H9 (cell line): ENCODE measurements around the gene TMPRSS9. TPM values are rescaled to one million over a fixed set of nuclear protein-coding genes. Genes with fewer than 3 reads are reported as not detected.

Experiments used
- DNase-seq: peaks from one replicate; pipeline ENCODE4 v3.0.0-alpha.2; 2017
- H2AFZ ChIP-seq: one replicate; pipeline ENCODE4 v1.6.1; 2013; ENCODE audit warnings: mild to moderate bottlenecking, low read length, control low read depth, moderate library complexity
- H2AK5ac ChIP-seq: 2 replicates; pipeline ENCODE4 v1.6.1; 2013; ENCODE audit warnings: low read length, control low read depth, mixed read lengths; ENCODE audit not compliant: insufficient read length
- H2BK120ac ChIP-seq: one replicate; pipeline ENCODE4 v1.6.1; 2013; ENCODE audit warnings: low read depth, mild to moderate bottlenecking, low read length, control low read depth, inconsistent platforms; ENCODE audit not compliant: poor library complexity, severe bottlenecking
- H2BK12ac ChIP-seq: 2 replicates; pipeline ENCODE4 v1.6.1; 2013; ENCODE audit warnings: low read length, control low read depth, mixed read lengths, low read depth; ENCODE audit not compliant: insufficient read length
- H2BK15ac ChIP-seq: 2 replicates; pipeline ENCODE4 v1.6.1; 2013; ENCODE audit warnings: low read depth, low read length, control low read depth
- H2BK20ac ChIP-seq: one replicate; pipeline ENCODE4 v1.6.1; 2013; ENCODE audit warnings: low read depth, mild to moderate bottlenecking, low read length, control low read depth, inconsistent platforms; ENCODE audit not compliant: poor library complexity, severe bottlenecking
- H2BK5ac ChIP-seq: 2 replicates; pipeline ENCODE4 v1.6.1; 2013; ENCODE audit warnings: low read length, control low read depth, mixed read lengths; ENCODE audit not compliant: insufficient read length
- H3K14ac ChIP-seq: 2 replicates; pipeline ENCODE4 v1.6.1; 2013; ENCODE audit warnings: low read length, control low read depth; ENCODE audit not compliant: insufficient read depth
- H3K18ac ChIP-seq: 2 replicates; pipeline ENCODE4 v1.6.1; 2013; ENCODE audit warnings: low read depth, mild to moderate bottlenecking, mixed read lengths, low read length, control low read depth; ENCODE audit not compliant: insufficient read length
- H3K23ac ChIP-seq: 2 replicates; pipeline ENCODE4 v1.6.1; 2013; ENCODE audit warnings: low read length, control low read depth, mixed read lengths, low read depth; ENCODE audit not compliant: insufficient read length
- H3K23me2 ChIP-seq: 2 replicates; pipeline ENCODE4 v1.6.1; 2013; ENCODE audit warnings: low read depth, mild to moderate bottlenecking, mixed read lengths, low read length, control low read depth; ENCODE audit not compliant: insufficient read length, poor library complexity, severe bottlenecking
- H3K27ac ChIP-seq: 2 replicates; pipeline ENCODE4 v1.5.1; 2013; ENCODE audit warnings: low read length, control low read depth, mixed read lengths, low read depth; ENCODE audit not compliant: insufficient read length
- H3K27me3 ChIP-seq: 2 replicates; pipeline ENCODE4 v1.6.1; 2013; ENCODE audit warnings: low read length, control low read depth, inconsistent platforms; ENCODE audit not compliant: insufficient read depth
- H3K4ac ChIP-seq: 2 replicates; pipeline ENCODE4 v1.6.1; 2013; ENCODE audit warnings: low read depth, mild to moderate bottlenecking, control low read depth, inconsistent platforms, low read length, moderate library complexity
- H3K4me1 ChIP-seq: 2 replicates; pipeline ENCODE4 v1.6.1; 2013; ENCODE audit warnings: low read length, control low read depth, inconsistent platforms; ENCODE audit not compliant: insufficient read depth
- H3K4me2 ChIP-seq: 2 replicates; pipeline ENCODE4 v1.6.1; 2013; ENCODE audit warnings: low read length, control low read depth, mixed read lengths; ENCODE audit not compliant: insufficient read length, insufficient read depth
- H3K56ac ChIP-seq: 2 replicates; pipeline ENCODE4 v1.6.1; 2013; ENCODE audit warnings: low read depth, mild to moderate bottlenecking, mixed read lengths, low read length, control low read depth; ENCODE audit not compliant: insufficient read length
- H3K79me1 ChIP-seq: 2 replicates; pipeline ENCODE4 v1.6.1; 2013; ENCODE audit warnings: low read depth, mild to moderate bottlenecking, moderate library complexity, low read length, control low read depth, inconsistent platforms; ENCODE audit not compliant: insufficient read depth, poor library complexity, severe bottlenecking
- H3K79me2 ChIP-seq: 2 replicates; pipeline ENCODE4 v1.6.1; 2013; ENCODE audit warnings: low read length, control low read depth, inconsistent platforms; ENCODE audit not compliant: insufficient read depth
- H3K9ac ChIP-seq: 2 replicates; pipeline ENCODE4 v1.6.1; 2013; ENCODE audit warnings: low read length, control low read depth, mixed read lengths; ENCODE audit not compliant: insufficient read length; ENCODE audit errors: extremely low read depth
- H3K9me3 ChIP-seq: one replicate; pipeline ENCODE4 v1.6.1; 2013; ENCODE audit warnings: low read depth, low read length, inconsistent platforms; ENCODE audit not compliant: control insufficient read depth
- H3T11ph ChIP-seq: one replicate; pipeline ENCODE4 v1.6.1; 2013; ENCODE audit warnings: mild to moderate bottlenecking, low read length, control low read depth, inconsistent platforms
- H4K20me1 ChIP-seq: one replicate; pipeline ENCODE4 v1.6.1; 2013; ENCODE audit not compliant: control insufficient read depth, insufficient read length, insufficient read depth
- H4K5ac ChIP-seq: 2 replicates; pipeline ENCODE4 v1.6.1; 2013; ENCODE audit warnings: low read depth, mild to moderate bottlenecking, mixed read lengths, low read length, control low read depth; ENCODE audit not compliant: insufficient read length
- H4K8ac ChIP-seq: replicated peaks from 2 replicates; pipeline ENCODE4 v1.6.1; 2013; ENCODE audit warnings: low read length, control low read depth, mixed read lengths, low read depth; ENCODE audit not compliant: insufficient read length
- H4K91ac ChIP-seq: 2 replicates; pipeline ENCODE4 v1.6.1; 2013; ENCODE audit warnings: low read depth, mild to moderate bottlenecking, moderate library complexity, mixed read lengths, low read length, control low read depth; ENCODE audit not compliant: insufficient read length
- H3K27ac Mint-ChIP-seq, 3 experiments: 2 replicates in 2 of 3; 3 replicates in 1 of 3; pipeline ENCODE4 v1.8.0; 2020 to 2021; ENCODE audit warnings: mixed read lengths in 3 of 3, mild to moderate bottlenecking in 1 of 3, moderate library complexity in 1 of 3
- H3K27me3 Mint-ChIP-seq: 2 replicates; pipeline ENCODE4 v1.8.0; 2021; ENCODE audit warnings: low read depth, mild to moderate bottlenecking, moderate library complexity, mixed read lengths
- H3K36me3 Mint-ChIP-seq, 3 experiments: 2 replicates in 2 of 3; 3 replicates in 1 of 3; pipeline ENCODE4 v1.8.0; 2020 to 2021; ENCODE audit warnings: low read depth in 3 of 3, mixed read lengths in 3 of 3; ENCODE audit not compliant: insufficient read depth in 1 of 3
- H3K4me1 Mint-ChIP-seq, 2 experiments: 2 replicates each; pipeline ENCODE4 v1.8.0; 2020; ENCODE audit warnings: mixed read lengths in 2 of 2
- H3K4me3 Mint-ChIP-seq, 2 experiments: 2 replicates in 1 of 2; 3 replicates in 1 of 2; pipeline ENCODE4 v1.8.0; 2020 to 2021; ENCODE audit warnings: mild to moderate bottlenecking in 2 of 2, mixed read lengths in 2 of 2, moderate library complexity in 1 of 2
- H3K9me3 Mint-ChIP-seq, 2 experiments: 2 replicates in 1 of 2; 3 replicates in 1 of 2; pipeline ENCODE4 v1.8.0; 2020; ENCODE audit warnings: mild to moderate bottlenecking in 2 of 2, mixed read lengths in 2 of 2, moderate library complexity in 1 of 2
- CTCF ChIP-seq: fragments of 200-600 bp; sonication (generic); conservative IDR thresholded peaks from 3 replicates; pipeline ENCODE4 v1.8.0; 2021; ENCODE audit warnings: antibody characterized with exemption, mild to moderate bottlenecking
- WGBS: extraction: QIAGEN DNeasy Blood & Tissue Kit; methylation state at CpG from one replicate; pipeline ENCODE4 v1.1.7; 2013; ENCODE audit warnings: missing lambda C conversion rate, low lambda C conversion rate, mixed read lengths; ENCODE audit not compliant: insufficient read length; ENCODE audit errors: extremely low coverage; 5-methylcytosine and 5-hydroxymethylcytosine counted together
- total RNA-seq: library from RNA; stranded (reverse); gene quantifications from 2 replicates; pipeline ENCODE4 v1.2.1, GENCODE V29; 2021

TMPRSS9 gene
- total RNA-seq, 1 experiment from 2014 or later: 0.24 TPM

- WGBS: no CpG with 5 or more reads among the region's 19 CpGs
- peaks cover 7 to 44% (median 37%) of the 10 kb centered on the region in 3 experiments for H3K36me3 Mint-ChIP-seq
- TF ChIP-seq CTCF: no peak
- Histone ChIP-seq H2AK5ac (no peak overlapping the region), H3K9ac (no peak overlapping the region), H3K56ac (no peak overlapping the region), H3T11ph (no peak overlapping the region), H3K4me2 (no peak overlapping the region), H3K23ac (no peak overlapping the region), H3K27ac (no peak overlapping the region), H3K79me1 (no peaks in the 10 kb centered on the region), H4K20me1 (no peaks in the 10 kb centered on the region), H2BK12ac (no peak overlapping the region), H3K4me1 (no peaks in the 10 kb centered on the region), H2BK120ac (no peak overlapping the region), H2BK15ac (no peak overlapping the region), H3K23me2 (no peaks in the 10 kb centered on the region), H3K14ac (no peak overlapping the region), H2BK20ac (no peak overlapping the region), H3K9me3 (no peaks in the 10 kb centered on the region), H4K5ac (no peak overlapping the region), H3K79me2 (no peaks in the 10 kb centered on the region), H3K27me3 (no peaks in the 10 kb centered on the region), H4K91ac (no peak overlapping the region), H4K8ac (no peak overlapping the region), H3K18ac (no peak overlapping the region), H3K4ac (no peak overlapping the region), H2AFZ (no peak overlapping the region), H2BK5ac (no peak overlapping the region)
- H3K4me3 Mint-ChIP-seq: no peak overlapping the region
- no peak overlapping the region for H3K27ac Mint-ChIP-seq
- no peaks in the 10 kb centered on the region for H3K27me3 Mint-ChIP-seq
- peaks cover 10 to 14% of the 10 kb centered on the region in 2 experiments for H3K4me1 Mint-ChIP-seq
- no peak for DNase-seq
- no peaks in the 10 kb centered on the region for H3K9me3 Mint-ChIP-seq
Measured at GRCh38 chr19:2323707-2324106, 36.4 kb upstream of the TMPRSS9 start.
